Stomach smooth muscle (tissue), 2 donors: ENCODE data around the gene ADARB2.

Experiments
- H3K27ac ChIP-seq: one replicate; pipeline ENCODE4 v1.7.0; 2013; ENCODE audit warnings: mild to moderate bottlenecking, low read length, inconsistent platforms
- H3K27me3 ChIP-seq, 2 donors: one replicate each; pipeline ENCODE4 v1.7.0; 2013; ENCODE audit warnings: low read length in 2 of 2; ENCODE audit not compliant: insufficient read depth in 2 of 2, control insufficient read depth in 1 of 2
- H3K36me3 ChIP-seq, 2 donors: one replicate each; pipeline ENCODE4 v1.7.0; 2013; ENCODE audit warnings: low read length in 2 of 2; ENCODE audit not compliant: control insufficient read depth in 2 of 2, insufficient read depth in 2 of 2
- H3K4me1 ChIP-seq: one replicate; pipeline ENCODE4 v1.7.0; 2013; ENCODE audit warnings: low read length; ENCODE audit not compliant: control insufficient read depth, insufficient read depth
- H3K4me3 ChIP-seq, 2 donors: one replicate each; pipeline ENCODE4 v1.7.0; 2013; ENCODE audit warnings: low read length in 2 of 2
- H3K9ac ChIP-seq, 2 donors: one replicate each; pipeline ENCODE4 v1.7.0; 2013; ENCODE audit warnings: low read length in 2 of 2, mild to moderate bottlenecking in 1 of 2
- H3K9me3 ChIP-seq, 2 donors: one replicate each; pipeline ENCODE4 v1.7.0; 2013; ENCODE audit warnings: low read length in 2 of 2; ENCODE audit not compliant: control insufficient read depth in 2 of 2
- donor health status: healthy.
- donor health status: Pancreatic carcinoma.

Gene ADARB2

GRCh38 chr10:1377740-1378397 lies 359.5 kb downstream of the ADARB2 start:
- Histone ChIP-seq H3K4me1 (no peaks in the 10 kb centered on the region), H3K4me3 (no peak overlapping the region), H3K9me3 (no peaks in the 10 kb centered on the region), H3K36me3 (no peaks in the 10 kb centered on the region), H3K27ac (no peak overlapping the region), H3K27me3 (peaks cover 4 to 17% of the 10 kb centered on the region in 2 donors), H3K9ac (no peak overlapping the region)

- Histone ChIP-seq H3K4me1 (no peaks in the 10 kb centered on the region), H3K27me3 (peaks cover 4 to 17% of the 10 kb centered on the region in 2 donors)
Measured at GRCh38 chr10:1377231-1377630, 360.1 kb downstream of the ADARB2 start.

GRCh38 chr10:1376384-1376945 lies 360.9 kb downstream of the ADARB2 start:
- H3K9ac ChIP-seq, result no peak overlapping the region
- no peaks in the 10 kb centered on the region for H3K36me3 ChIP-seq
- no peaks in the 10 kb centered on the region for H3K9me3 ChIP-seq
- no peaks in the 10 kb centered on the region for H3K4me1 ChIP-seq
- no peak overlapping the region for H3K4me3 ChIP-seq
- peaks cover 4 to 17% of the 10 kb centered on the region in 2 donors for H3K27me3 ChIP-seq
- no peak overlapping the region for H3K27ac ChIP-seq

More at GRCh38 chr10:1377231-1377630, 360.1 kb downstream of the ADARB2 start:
- Histone ChIP-seq H3K36me3 (no peaks in the 10 kb centered on the region), H3K4me3 (no peak overlapping the region), H3K9ac (no peak overlapping the region), H3K9me3 (no peaks in the 10 kb centered on the region), H3K27ac (no peak overlapping the region)

- Histone ChIP-seq H3K36me3 (no peaks in the 10 kb centered on the region), H3K27me3 (peaks cover 4 to 17% of the 10 kb centered on the region in 2 donors), H3K4me1 (no peaks in the 10 kb centered on the region), H3K27ac (no peak overlapping the region), H3K9me3 (no peaks in the 10 kb centered on the region), H3K4me3 (no peak overlapping the region), H3K9ac (no peak overlapping the region)
Measured at GRCh38 chr10:1375346-1376170, 361.8 kb downstream of the ADARB2 start.

GRCh38 chr10:1374511-1375345 lies 362.6 kb downstream of the ADARB2 start:
- no peaks in the 10 kb centered on the region for H3K9me3 ChIP-seq

GRCh38 chr10:1373287-1373686 lies 364.0 kb downstream of the ADARB2 start:
- H3K9me3 ChIP-seq, result no peaks in the 10 kb centered on the region
- no peak overlapping the region for H3K9ac ChIP-seq
- H3K4me1 ChIP-seq, result no peaks in the 10 kb centered on the region
- H3K4me3 ChIP-seq, result no peak overlapping the region
- H3K27ac ChIP-seq, result no peak overlapping the region
- no peaks in the 10 kb centered on the region for H3K36me3 ChIP-seq
- H3K27me3 ChIP-seq, result peaks cover 0 to 12% of the 10 kb centered on the region in 2 donors

More at GRCh38 chr10:1374511-1375345, 362.6 kb downstream of the ADARB2 start:
- Histone ChIP-seq H3K36me3 (no peaks in the 10 kb centered on the region), H3K4me3 (no peak overlapping the region), H3K27ac (no peak overlapping the region), H3K27me3 (peaks cover 4 to 15% of the 10 kb centered on the region in 2 donors), H3K4me1 (no peaks in the 10 kb centered on the region), H3K9ac (no peak overlapping the region)

GRCh38 chr10:1372212-1372611 lies 365.1 kb downstream of the ADARB2 start:
- Histone ChIP-seq H3K9me3 (no peaks in the 10 kb centered on the region), H3K27ac (no peak overlapping the region), H3K4me3 (no peak overlapping the region), H3K9ac (no peak overlapping the region), H3K4me1 (no peaks in the 10 kb centered on the region), H3K27me3 (peaks cover 0 to 9% of the 10 kb centered on the region in 2 donors), H3K36me3 (no peaks in the 10 kb centered on the region)

GRCh38 chr10:1370298-1370697 lies 367.0 kb downstream of the ADARB2 start:
- Histone ChIP-seq H3K9me3 (no peaks in the 10 kb centered on the region), H3K4me3 (no peak overlapping the region), H3K27me3 (peaks cover 0 to 5% of the 10 kb centered on the region in 2 donors), H3K36me3 (no peaks in the 10 kb centered on the region), H3K4me1 (no peaks in the 10 kb centered on the region), H3K27ac (no peak overlapping the region), H3K9ac (no peak overlapping the region)

GRCh38 chr10:1369665-1370064 lies 367.7 kb downstream of the ADARB2 start:
- no peak overlapping the region for H3K9ac ChIP-seq

GRCh38 chr10:1369197-1369596 lies 368.1 kb downstream of the ADARB2 start:
- Histone ChIP-seq H3K4me3 (no peak overlapping the region), H3K27me3 (peaks cover 0 to 6% of the 10 kb centered on the region in 2 donors), H3K9ac (no peak overlapping the region), H3K4me1 (no peaks in the 10 kb centered on the region), H3K9me3 (no peaks in the 10 kb centered on the region), H3K36me3 (no peaks in the 10 kb centered on the region), H3K27ac (no peak overlapping the region)

More at GRCh38 chr10:1369665-1370064, 367.7 kb downstream of the ADARB2 start:
- H3K36me3 ChIP-seq, result no peaks in the 10 kb centered on the region
- H3K9me3 ChIP-seq, result no peaks in the 10 kb centered on the region
- no peak overlapping the region for H3K4me3 ChIP-seq
- no peak overlapping the region for H3K27ac ChIP-seq
- no peaks in the 10 kb centered on the region for H3K4me1 ChIP-seq
- H3K27me3 ChIP-seq, result peaks cover 0 to 5% of the 10 kb centered on the region in 2 donors
